SIG-M5 treated with dmso at 0.1 percent for 504 hours (cell line): ENCODE data around the gene PCK2.

Experiments
- DNase-seq: peaks from one replicate; lab custom pipeline; 2025; ENCODE audit not compliant: unreplicated experiment; lab: John Stamatoyannopoulos, UW

Gene PCK2

GRCh38 chr14:24074625-24075484, 19.3 kb upstream of the PCK2 start:
- no peak for DNase-seq

- DNase-seq, result no peak
These were observed 18.4 kb upstream of the PCK2 start for GRCh38 chr14:24075485-24076301.

- DNase-seq, result no peak
These were observed 17.9 kb upstream of the PCK2 start for GRCh38 chr14:24076302-24076601.

DNA sequence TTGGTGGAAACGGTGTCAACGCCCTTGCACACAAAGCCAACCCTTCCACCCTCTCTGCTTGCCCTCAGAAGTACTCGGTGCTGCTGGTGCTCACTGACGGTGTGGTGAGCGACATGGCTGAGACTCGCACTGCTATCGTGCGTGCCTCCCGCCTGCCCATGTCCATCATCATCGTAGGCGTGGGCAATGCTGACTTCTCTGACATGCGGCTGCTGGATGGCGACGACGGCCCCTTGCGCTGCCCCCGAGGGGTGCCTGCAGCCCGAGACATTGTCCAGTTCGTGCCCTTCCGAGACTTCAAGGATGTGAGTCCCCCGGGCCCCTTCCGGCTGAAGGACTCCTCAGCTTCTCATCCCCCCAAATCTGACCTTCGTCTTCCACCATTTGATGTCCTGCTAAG, 17.0 kb upstream of the PCK2 start:
- DNase-seq, result no peak

GRCh38 chr14:24078146-24078545, 16.0 kb upstream of the PCK2 start:
- DNase-seq, result no peak

- no peak for DNase-seq
These were observed 14.5 kb upstream of the PCK2 start for GRCh38 chr14:24079491-24080141.

- no peak for DNase-seq
These were observed 14.0 kb upstream of the PCK2 start for GRCh38 chr14:24080142-24080530.

GRCh38 chr14:24080888-24081738, 13.0 kb upstream of the PCK2 start:
- DNase-seq, result peak; percentile 37

DNA sequence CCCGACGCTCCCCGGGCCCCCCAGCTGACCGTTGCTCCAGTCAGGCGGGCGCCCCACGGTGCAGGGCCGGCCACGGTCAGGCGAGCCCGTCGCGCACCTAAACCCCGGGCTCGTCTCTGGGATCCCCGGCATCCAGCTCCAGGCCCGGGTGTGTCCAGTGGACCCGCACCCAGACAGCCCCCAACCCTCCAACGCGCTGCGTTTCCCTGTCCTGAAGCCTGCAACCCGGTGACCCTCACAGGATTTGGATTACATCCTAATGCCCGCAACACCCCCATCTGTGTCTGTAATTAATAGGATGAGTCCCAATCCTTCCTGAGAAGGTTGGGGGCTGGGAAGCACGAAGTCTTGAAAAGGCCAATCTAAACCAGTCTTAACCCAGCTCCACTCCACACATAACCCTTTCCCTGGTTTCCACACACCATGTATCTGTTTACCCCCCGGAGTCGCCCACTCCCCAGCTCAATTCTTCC, 12.3 kb upstream of the PCK2 start:
- no peak for DNase-seq

- no peak for DNase-seq
These were observed 11.6 kb upstream of the PCK2 start for GRCh38 chr14:24082411-24083080.

DNA sequence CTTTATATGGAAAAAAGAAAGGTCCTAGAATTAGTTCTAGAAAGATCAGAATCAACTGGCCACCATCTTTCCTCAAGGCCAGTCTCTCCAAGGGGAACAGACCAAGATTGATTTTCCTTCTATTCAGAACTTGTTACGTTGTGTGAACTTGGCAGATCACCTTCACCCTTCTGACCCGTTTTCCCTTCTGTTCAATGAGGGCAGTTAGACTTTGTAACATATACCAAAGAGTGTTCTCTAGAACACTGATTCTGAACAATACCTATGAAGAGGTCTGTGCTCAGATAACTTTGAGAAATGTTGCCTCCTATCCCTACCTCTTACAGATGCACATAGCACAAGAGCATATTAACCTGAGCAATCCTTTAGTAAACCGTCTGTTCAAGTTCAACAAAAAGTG, 10.6 kb upstream of the PCK2 start:
- no peak for DNase-seq

GRCh38 chr14:24084440-24084839, 9.7 kb upstream of the PCK2 start:
- DNase-seq, result no peak

DNA sequence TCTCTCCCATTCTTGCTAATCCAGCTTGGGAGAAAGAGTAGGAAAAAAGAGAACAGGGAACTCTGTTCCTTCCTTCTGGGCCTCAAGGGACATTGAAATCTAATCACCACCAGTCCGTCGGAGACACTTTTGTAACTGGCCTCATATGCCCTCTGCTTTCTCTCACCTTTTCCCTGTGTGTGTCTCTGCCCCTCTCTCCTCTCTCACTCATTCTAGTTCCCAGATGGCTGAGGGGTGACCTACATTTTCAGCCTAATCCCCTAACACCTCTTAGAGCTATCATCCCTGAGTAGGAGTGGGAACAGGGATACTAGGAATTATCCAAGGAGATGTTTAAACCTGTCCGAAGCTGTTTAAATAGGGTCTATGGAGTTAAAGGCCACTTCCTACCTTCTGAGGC, 8.9 kb upstream of the PCK2 start:
- DNase-seq, result no peak

- DNase-seq, result no peak
These were observed 7.7 kb upstream of the PCK2 start for GRCh38 chr14:24086193-24086955.

DNA sequence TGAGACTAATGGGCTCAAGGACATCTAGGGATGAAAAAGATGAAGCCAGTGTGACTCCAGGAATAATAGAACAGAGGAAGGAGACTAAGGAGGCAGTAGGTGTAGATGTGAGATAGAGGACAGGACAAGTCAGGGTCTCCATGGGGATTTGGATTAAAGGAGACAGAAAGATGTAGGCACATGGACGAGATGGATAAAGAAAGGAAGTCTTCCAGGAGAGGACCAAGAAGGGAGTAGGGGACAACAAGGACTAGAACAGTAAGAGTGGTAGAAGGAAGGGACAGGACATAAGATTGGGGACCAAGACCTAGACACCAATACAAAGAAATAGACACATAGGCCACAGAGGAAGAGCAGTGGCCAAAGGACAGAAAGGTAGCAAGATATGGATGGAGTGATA, 7.1 kb upstream of the PCK2 start:
- DNase-seq, result no peak

- DNase-seq, result no peak
These were observed 6.0 kb upstream of the PCK2 start for GRCh38 chr14:24088095-24088494.

DNA sequence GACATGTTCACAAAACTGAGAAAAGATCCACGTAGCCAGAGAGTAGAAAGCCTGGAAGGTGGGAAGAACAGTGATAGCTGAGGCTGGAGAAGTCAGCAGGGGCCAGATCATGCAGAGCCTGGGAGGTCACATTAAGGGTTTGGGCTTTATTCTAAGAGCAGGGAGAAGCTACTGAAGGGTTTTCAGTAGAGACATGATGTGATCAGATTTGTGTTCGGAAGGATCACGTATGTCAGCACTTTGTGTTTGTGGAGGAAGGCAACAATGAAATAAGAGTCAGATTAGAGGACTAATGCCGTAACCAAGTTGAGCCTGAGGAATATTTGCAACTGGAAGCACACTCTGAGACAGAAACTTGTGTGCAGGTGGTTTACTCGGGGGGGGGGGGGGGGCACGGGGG, 4.2 kb upstream of the PCK2 start:
- DNase-seq, result no peak

DNA sequence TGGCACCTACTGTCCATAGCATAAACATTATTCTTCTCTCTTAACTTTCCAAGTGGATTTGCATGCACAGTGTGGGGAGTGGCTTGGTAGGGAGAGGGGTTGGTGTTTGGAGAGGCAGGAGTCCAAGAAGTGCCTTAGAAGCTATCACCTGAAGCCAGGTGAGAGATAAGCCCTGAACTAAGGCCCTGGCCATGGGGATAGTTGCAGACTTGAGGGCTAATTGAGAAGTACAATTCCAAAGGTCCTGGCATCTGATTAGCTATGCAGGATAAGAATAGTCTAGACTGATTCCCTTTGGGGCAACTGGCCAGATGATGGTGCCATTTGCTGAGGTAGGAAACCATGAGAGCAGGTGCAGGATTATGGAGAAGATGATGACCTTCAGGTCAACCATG, 2.0 kb upstream of the PCK2 start:
- DNase-seq, result no peak

DNA sequence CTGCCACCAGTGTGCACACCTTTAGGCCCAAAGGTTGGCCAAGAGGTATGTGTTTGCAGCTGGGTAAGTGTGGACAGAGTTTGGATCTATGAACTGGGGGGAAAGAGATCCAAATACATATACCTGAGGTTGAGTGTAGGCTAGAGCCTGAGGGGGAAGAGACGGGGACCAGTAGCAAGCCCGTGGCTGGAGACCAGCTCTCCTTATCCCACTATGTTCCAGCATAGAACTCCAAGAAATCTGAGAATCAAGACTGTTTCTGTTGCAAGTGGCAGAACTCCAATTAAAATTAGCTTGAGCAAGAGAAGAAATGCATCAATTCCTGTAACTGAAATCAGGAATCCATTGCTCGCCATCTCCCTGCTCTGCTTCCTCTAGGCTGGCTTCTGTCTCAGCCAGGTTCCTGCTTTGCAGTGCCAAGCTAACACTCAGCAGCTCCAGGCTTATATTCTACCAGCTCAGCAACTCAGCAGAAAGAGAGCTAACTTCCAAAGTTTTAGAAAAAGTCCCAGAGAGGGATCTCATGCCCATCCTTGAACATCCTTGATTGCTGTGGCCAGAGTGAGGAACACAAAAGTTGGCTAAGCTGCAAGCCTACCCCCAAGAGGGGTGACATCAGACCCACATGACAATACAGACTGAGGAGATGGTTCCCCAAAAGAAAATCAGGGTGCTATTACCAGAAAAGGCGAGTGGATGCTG, 1.5 kb upstream of the PCK2 start:
- no peak for DNase-seq
